ENCODE data around the gene IVNS1ABP. TPM values are rescaled to one million over a fixed set of nuclear protein-coding genes. Genes with fewer than 3 reads are reported as not detected.
A peak's percentile ranks its signal among the peaks of the same experiment; 100 is the strongest.

IVNS1ABP gene
- total RNA-seq, 2 donors from 2014 or later, result 87.2 to 141 TPM

- DNase-seq, result no peak
- TF ChIP-seq, protein P1, sequence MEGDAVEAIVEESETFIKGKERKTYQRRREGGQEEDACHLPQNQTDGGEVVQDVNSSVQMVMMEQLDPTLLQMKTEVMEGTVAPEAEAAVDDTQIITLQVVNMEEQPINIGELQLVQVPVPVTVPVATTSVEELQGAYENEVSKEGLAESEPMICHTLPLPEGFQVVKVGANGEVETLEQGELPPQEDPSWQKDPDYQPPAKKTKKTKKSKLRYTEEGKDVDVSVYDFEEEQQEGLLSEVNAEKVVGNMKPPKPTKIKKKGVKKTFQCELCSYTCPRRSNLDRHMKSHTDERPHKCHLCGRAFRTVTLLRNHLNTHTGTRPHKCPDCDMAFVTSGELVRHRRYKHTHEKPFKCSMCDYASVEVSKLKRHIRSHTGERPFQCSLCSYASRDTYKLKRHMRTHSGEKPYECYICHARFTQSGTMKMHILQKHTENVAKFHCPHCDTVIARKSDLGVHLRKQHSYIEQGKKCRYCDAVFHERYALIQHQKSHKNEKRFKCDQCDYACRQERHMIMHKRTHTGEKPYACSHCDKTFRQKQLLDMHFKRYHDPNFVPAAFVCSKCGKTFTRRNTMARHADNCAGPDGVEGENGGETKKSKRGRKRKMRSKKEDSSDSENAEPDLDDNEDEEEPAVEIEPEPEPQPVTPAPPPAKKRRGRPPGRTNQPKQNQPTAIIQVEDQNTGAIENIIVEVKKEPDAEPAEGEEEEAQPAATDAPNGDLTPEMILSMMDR (IDR thresholded peaks at IDR 0.05), result no peak
- Histone ChIP-seq H3K4me3 (no peak overlapping the region), H3K27me3 (no peaks in the 10 kb centered on the region), H3K9ac (ENCODE audit: low read depth in 2 of 2, low read length in 2 of 2) (no peak overlapping the region), H3K9me3 (no peaks in the 10 kb centered on the region), H3K4me1 (peaks cover 10% of the 10 kb centered on the region), H3K27ac (no peak overlapping the region), H3K36me3 (no peaks in the 10 kb centered on the region)
- intact Hi-C loops (cut with DNase I), result loop anchor here (10.0 kb wide), 1 partner anchor 356 kb away; no protein-coding TSS in a partner anchor
Observed at GRCh38 chr1:185319139-185319475, 2.1 kb upstream of the IVNS1ABP start.

- peaks cover 10% of the 10 kb centered on the region for H3K4me1 ChIP-seq
- no peak overlapping the region for H3K9ac ChIP-seq (ENCODE audit: low read depth in 2 of 2, low read length in 2 of 2)
- no peaks in the 10 kb centered on the region for H3K27me3 ChIP-seq
- no peak for DNase-seq
- peak overlapping the region; percentile 91 for H3K27ac ChIP-seq
- TF ChIP-seq, protein P1 (IDR thresholded peaks at IDR 0.05), result no peak
- H3K4me3 ChIP-seq, result no peak overlapping the region
- no peaks in the 10 kb centered on the region for H3K36me3 ChIP-seq
- no peaks in the 10 kb centered on the region for H3K9me3 ChIP-seq
- intact Hi-C loops (cut with DNase I), result loop anchor here (10.0 kb wide), 1 partner anchor 356 kb away; no protein-coding TSS in a partner anchor
Observed at GRCh38 chr1:185318431-185319138, 1.5 kb upstream of the IVNS1ABP start.

DNA sequence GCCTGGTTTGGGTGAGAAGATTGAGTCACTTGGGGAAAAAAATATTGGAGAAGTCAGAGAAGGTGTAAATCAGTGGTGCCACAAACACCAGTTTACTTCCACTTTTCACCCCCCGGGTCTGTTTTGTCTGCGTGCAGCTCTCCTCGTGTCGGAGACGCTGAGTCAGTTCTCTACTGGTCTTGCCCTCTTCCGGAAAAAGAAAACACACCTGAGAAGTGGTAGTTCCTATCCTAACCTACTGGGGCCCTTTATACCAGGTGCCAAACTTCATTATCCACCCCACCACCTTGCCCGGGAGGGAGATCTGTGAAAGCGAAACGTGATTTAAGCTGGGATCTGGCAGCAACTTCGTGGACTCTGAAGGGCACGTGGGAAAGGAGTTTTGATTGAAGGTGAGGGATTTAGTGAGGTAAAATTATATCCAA, 855 bp upstream of the IVNS1ABP start:
- H3K27ac ChIP-seq, result peak overlapping the region; percentile 91
- H3K36me3 ChIP-seq, result no peaks in the 10 kb centered on the region
- H3K9ac ChIP-seq (ENCODE audit: low read depth in 2 of 2, low read length in 2 of 2), result peak overlapping the region; percentile 69 to 100
- TF ChIP-seq, protein P1 (IDR thresholded peaks at IDR 0.05), result no peak
- H3K27me3 ChIP-seq, result no peaks in the 10 kb centered on the region
- peak; percentile 50 for DNase-seq
- intact Hi-C loops (cut with DNase I), result loop anchor here (10.0 kb wide), 1 partner anchor 357 kb away; no protein-coding TSS in a partner anchor
- no peaks in the 10 kb centered on the region for H3K9me3 ChIP-seq
- H3K4me1 ChIP-seq, result peaks cover 12% of the 10 kb centered on the region
- H3K4me3 ChIP-seq, result peak overlapping the region; percentile 68

GRCh38 chr1:185316163-185317033, 645 bp downstream of the IVNS1ABP start:
- intact Hi-C loops (cut with DNase I), result loop anchor here (10.0 kb wide), 1 partner anchor 358 kb away; no protein-coding TSS in a partner anchor
- Histone ChIP-seq H3K27ac (peak overlapping the region; percentile 95), H3K9me3 (no peaks in the 10 kb centered on the region), H3K4me3 (peak overlapping the region; percentile 68), H3K4me1 (peaks cover 12% of the 10 kb centered on the region), H3K36me3 (no peaks in the 10 kb centered on the region), H3K27me3 (no peaks in the 10 kb centered on the region), H3K9ac (ENCODE audit: low read depth in 2 of 2, low read length in 2 of 2) (peak overlapping the region; percentile 99 to 100)
- peak; percentile 99 for DNase-seq
- TF ChIP-seq, protein P1 (IDR thresholded peaks at IDR 0.05), result no peak

DNA sequence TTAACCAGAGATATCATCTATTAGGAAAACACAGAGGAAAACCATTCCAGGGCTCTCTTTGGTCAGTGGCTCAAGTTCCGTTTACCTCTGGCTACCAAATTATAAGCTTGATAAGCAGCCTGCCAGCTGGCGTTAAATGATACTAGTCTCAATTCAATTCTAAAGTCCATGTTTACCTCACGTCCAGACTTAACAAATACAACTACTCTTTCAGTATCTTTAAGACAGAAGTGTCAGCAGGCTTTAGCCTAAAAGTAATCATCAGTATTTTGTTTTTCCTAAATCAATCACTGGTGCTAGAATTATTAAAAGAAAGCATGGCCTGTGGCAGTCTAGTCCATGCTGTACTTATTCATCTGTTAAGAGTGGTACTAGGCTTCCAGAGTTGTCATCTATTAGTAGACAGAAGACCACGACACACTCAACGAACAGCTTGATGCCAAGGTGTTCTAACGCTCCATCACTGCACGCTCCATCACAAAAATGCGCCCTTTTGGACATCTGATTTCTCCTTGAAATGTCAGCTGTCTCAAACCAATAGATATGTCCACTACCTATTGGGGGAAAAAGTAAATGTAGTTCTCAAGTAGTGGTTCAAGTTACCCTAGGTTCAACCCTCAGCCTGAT, 1.5 kb downstream of the IVNS1ABP start:
- Histone ChIP-seq H3K36me3 (no peaks in the 10 kb centered on the region), H3K27me3 (no peaks in the 10 kb centered on the region), H3K4me1 (peaks cover 12% of the 10 kb centered on the region), H3K9me3 (no peaks in the 10 kb centered on the region), H3K4me3 (peak overlapping the region; percentile 68), H3K27ac (peak overlapping the region; percentile 95), H3K9ac (ENCODE audit: low read depth in 2 of 2, low read length in 2 of 2) (peak overlapping the region in 1 of 2 donors; percentile 99)
- DNase-seq, result peak; percentile 64
- TF ChIP-seq, protein P1 (IDR thresholded peaks at IDR 0.05), result no peak
- intact Hi-C loops (cut with DNase I), result loop anchor here (10.0 kb wide), 1 partner anchor 359 kb away; no protein-coding TSS in a partner anchor

All from colonic mucosa (tissue), 4 donors.